Vagina (tissue), 2 donors: ENCODE measurements around the gene DLG5.
"Not testable (repeated sequence)": the region's sequence is repeated elsewhere in the genome, so short reads cannot be mapped to it uniquely, and the experiment has no call there.

Experiments
- CTCF ChIP-seq, 3 experiments: fragments of 450-650 bp in 2 of 3; fragments of 200-600 bp in 1 of 3; sonication (generic) in 1 of 3; IDR thresholded peaks; one replicate each; pipeline ENCODE4 v1.5.1; 2017 to 2019; ENCODE audit warnings: antibody characterized with exemption in 3 of 3, mild to moderate bottlenecking in 2 of 3, moderate library complexity in 2 of 3
- POLR2A ChIP-seq, 2 donors: fragments of 450-650 bp; IDR thresholded peaks; one replicate each; pipeline ENCODE4 v1.6.1; 2017; ENCODE audit warnings: antibody characterized with exemption in 2 of 2, mild to moderate bottlenecking in 2 of 2, moderate library complexity in 2 of 2
- POLR2AphosphoS5 ChIP-seq, 2 donors: sonication (generic); formaldehyde crosslinking; IDR thresholded peaks; one replicate each; pipeline ENCODE4 v1.9.0; 2017; ENCODE audit warnings: antibody characterized with exemption in 2 of 2, mild to moderate bottlenecking in 2 of 2, low read depth in 1 of 2; ENCODE audit not compliant: insufficient read depth in 1 of 2

GRCh38 chr10:77758406-77758805, 168.1 kb downstream of the DLG5 start:
- TF ChIP-seq CTCF (IDR thresholded peaks at IDR 0.05); POLR2A (IDR thresholded peaks at IDR 0.05); POLR2AphosphoS5 (IDR thresholded peaks at IDR 0.05; ENCODE audit: insufficient read depth in 1 of 2, low read depth in 1 of 2): not testable (repeated sequence)
